Activated CD8-positive, alpha-beta memory T cell treated with anti-CD3 and anti-CD28 coated beads, Interleukin-2, amount 50 U/mL, for 24 hours (primary cell): ENCODE measurements around the gene COL8A1.

Experiments used
- DNase-seq: peaks from one replicate; pipeline ENCODE4 v3.0.0-alpha.2; 2020; ENCODE audit errors: extremely low read depth

COL8A1 gene

GRCh38 chr3:99760629-99761028 lies 122.2 kb downstream of the COL8A1 start:
- DNase-seq, result no peak

- DNase-seq, result no peak
Measured at GRCh38 chr3:99761415-99762165, 123.2 kb downstream of the COL8A1 start.

- no peak for DNase-seq
Measured at GRCh38 chr3:99762901-99763300, 124.5 kb downstream of the COL8A1 start.

DNA sequence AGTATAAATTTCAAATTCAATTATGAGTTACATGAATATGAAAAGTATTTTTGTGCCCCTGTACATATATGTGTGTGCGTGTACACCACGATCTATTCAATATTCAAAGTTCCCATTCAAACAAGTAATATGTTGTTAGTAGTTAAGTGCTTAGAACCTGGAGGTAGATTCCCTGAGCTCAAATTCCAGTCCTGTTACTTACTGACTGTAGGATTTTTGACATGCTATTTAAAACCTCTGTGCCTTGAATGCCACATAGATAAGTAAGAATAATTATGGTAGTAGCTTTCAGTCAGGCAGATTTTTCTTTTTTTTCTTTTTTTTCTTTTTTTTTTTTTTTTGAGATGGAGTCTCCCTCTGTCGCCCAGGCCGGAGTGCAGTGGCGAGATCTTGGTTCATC lies 126.0 kb downstream of the COL8A1 start:
- DNase-seq, result no peak

- DNase-seq, result no peak
Measured at GRCh38 chr3:99765042-99765942, 126.9 kb downstream of the COL8A1 start.

GRCh38 chr3:99767291-99767690 lies 128.9 kb downstream of the COL8A1 start:
- no peak for DNase-seq

- no peak for DNase-seq
Measured at GRCh38 chr3:99768126-99768525, 129.7 kb downstream of the COL8A1 start.

- no peak for DNase-seq
Measured at GRCh38 chr3:99768808-99769501, 130.6 kb downstream of the COL8A1 start.

DNA sequence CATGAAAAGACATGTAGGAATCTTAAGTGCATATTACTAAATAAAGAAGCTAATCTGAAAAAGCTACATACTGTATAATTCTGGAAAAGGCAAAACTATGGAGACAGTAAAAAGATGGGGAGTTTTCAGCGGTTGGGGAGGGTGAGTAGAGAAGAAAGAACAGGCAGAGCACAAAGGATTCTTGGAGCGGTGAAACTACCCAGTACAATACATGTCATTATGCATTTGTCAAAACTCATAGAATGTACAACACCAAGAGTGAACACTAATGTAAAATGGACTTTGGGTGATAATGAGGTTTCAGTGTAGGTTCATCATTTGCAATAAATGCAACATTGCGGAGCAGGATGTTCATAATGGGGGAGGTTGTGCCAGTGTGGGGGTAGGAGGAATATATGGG lies 133.8 kb downstream of the COL8A1 start:
- no peak for DNase-seq

GRCh38 chr3:99772671-99773070 lies 134.3 kb downstream of the COL8A1 start:
- no peak for DNase-seq

GRCh38 chr3:99774467-99774866 lies 136.1 kb downstream of the COL8A1 start:
- DNase-seq, result no peak

GRCh38 chr3:99776516-99777209 lies 138.3 kb downstream of the COL8A1 start:
- no peak for DNase-seq

DNA sequence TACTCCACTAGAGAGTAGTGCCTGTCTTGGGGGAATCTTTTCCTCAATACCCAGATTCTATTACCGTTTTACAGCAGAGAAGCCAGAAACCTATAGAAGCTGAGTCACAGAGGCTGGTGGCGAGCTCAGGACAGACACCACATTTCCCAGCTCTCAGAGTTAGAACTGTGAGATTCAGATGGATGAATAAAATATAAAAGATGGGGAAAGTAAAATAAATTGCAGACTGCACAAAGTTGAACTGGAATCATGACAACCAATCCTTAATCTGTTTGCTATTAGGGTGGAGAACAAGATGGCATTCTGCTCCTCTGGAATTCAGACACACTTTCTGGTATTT lies 138.8 kb downstream of the COL8A1 start:
- no peak for DNase-seq

GRCh38 chr3:99777708-99778107 lies 139.3 kb downstream of the COL8A1 start:
- no peak for DNase-seq

GRCh38 chr3:99780749-99781148 lies 142.4 kb downstream of the COL8A1 start:
- no peak for DNase-seq

GRCh38 chr3:99781761-99782160 lies 143.4 kb downstream of the COL8A1 start:
- DNase-seq, result no peak

DNA sequence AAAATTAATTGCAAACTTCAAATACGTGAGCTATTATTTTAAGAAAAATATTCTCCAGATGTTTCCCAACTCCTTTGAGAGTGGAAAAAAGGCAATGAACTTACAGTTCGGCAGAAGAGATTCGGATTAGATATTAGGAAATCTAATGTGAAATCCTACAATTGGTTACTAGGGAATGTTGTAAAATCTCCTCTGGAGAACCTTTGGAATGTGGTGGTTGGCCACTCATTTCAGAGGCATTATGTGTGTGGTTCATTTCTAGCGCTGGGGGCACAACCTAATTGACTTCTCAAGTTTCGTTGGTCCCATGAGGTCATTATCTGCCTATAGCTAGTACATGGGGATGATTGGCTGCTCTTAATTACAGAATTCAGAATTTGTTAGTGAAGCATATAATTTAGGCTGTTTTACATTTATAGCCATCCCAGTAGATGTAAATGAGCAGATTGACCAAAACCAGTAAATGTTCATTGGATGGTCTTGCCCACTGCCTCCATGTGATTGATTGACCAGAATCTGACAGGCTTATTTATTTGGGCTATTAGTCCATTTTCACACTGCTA lies 144.7 kb downstream of the COL8A1 start:
- DNase-seq, result no peak

DNA sequence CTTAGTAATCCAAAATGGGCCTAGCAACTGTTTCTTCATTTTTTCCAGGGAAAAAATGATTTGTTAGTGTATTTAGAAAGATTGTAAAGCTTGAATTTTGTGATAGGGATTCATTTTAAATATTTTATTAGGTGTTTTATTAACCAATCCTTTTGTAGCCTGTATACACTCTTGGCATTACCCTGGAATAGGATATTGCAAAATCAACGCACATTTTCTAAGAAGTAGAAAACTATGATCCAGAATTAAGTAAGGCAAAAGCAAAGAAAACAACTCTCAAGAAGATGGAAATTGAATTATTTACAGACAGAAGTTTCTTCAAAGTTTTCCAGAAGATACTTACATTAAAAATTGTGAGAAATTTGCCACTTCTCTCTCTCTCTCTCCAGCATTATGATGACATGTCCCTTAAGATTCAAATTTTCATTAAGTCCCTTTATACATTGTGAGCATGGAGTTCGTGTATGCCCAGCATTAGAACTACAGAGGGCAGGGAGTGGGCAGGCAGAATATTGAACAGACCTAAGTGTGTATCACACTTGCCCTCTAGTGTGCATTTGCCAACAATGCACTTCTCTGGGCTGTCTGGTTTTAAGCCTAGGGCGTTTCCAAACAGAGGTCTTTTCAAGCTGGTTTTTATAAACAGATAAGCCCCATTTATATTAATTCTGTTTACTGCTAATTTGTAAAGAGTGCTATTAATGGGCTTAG lies 150.8 kb downstream of the COL8A1 start:
- DNase-seq, result no peak

DNA sequence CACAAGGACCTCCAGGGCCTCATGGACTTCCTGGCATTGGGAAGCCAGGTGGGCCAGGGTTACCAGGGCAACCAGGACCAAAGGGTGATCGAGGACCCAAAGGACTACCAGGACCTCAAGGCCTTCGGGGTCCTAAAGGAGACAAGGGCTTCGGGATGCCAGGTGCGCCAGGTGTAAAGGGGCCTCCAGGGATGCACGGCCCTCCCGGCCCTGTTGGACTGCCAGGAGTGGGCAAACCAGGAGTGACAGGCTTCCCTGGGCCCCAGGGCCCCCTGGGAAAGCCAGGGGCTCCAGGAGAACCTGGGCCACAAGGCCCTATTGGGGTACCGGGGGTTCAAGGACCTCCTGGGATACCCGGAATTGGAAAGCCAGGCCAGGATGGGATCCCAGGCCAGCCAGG lies 156.1 kb downstream of the COL8A1 start:
- DNase-seq, result no peak

DNA sequence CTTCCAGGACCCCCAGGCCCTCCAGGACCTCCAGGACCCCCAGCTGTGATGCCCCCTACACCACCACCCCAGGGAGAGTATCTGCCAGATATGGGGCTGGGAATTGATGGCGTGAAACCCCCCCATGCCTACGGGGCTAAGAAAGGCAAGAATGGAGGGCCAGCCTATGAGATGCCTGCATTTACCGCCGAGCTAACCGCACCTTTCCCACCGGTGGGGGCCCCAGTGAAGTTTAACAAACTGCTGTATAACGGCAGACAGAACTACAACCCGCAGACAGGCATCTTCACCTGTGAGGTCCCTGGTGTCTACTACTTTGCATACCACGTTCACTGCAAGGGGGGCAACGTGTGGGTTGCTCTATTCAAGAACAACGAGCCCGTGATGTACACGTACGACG lies 157.2 kb downstream of the COL8A1 start:
- DNase-seq, result no peak

DNA sequence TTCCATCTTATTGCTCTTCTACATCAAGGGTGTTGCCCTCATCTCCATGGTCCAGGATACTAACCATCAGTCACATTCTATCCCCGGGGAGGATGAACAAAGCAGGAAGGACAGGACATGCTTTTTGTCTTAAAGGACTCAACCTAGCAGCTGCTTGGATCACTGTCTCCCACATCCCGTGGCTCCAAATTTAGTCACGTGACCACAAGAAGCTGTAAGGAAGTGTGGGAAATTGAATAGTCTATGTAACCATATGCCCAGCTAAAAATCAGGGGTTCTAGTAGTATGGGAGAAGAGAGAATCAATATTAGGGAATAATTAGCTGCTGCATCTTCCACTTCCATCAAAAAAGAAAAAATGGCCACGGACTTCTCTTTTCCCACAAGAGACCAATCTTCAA lies 161.0 kb downstream of the COL8A1 start:
- no peak for DNase-seq
